ENCODE results near the gene CCNL2.

- TF ChIP-seq EZH2 (IDR thresholded peaks at IDR 0.05; ENCODE audit: low read depth, unreplicated experiment) (no peak), EZH2phosphoT487 (IDR thresholded peaks at IDR 0.05; ENCODE audit: unreplicated experiment) (no peak), CTCF (conservative IDR thresholded peaks at IDR 0.05; ENCODE audit: low read depth in 2 of 2) (no peak), POLR2AphosphoS5 (IDR thresholded peaks at IDR 0.05; ENCODE audit: low read depth) (no peak), ZNF462 (CRISPR knock-in tag; IDR thresholded peaks at IDR 0.05) (no peak), CREB1 (CRISPR knock-in tag; IDR thresholded peaks at IDR 0.05; ENCODE audit: low read depth) (no peak), REST (IDR thresholded peaks at IDR 0.05; ENCODE audit: unreplicated experiment) (no peak), NANOG (IDR thresholded peaks at IDR 0.05; ENCODE audit: borderline replicate concordance) (no peak), ZNF331 (CRISPR knock-in tag; IDR thresholded peaks at IDR 0.05; ENCODE audit: low read depth) (no peak), STAT1 (IDR thresholded peaks at IDR 0.05; ENCODE audit: unreplicated experiment) (no peak), JUNB (IDR thresholded peaks at IDR 0.05; ENCODE audit: unreplicated experiment) (no peak), ZNF114 (CRISPR knock-in tag; IDR thresholded peaks at IDR 0.05) (no peak)
These were observed 1.2 kb downstream of the CCNL2 start for GRCh38 chr1:1397839-1398523.
